Tibial artery (tissue), 4 donors: ENCODE data around the gene FICD.

Source experiments
- DNase-seq, 2 donors: peaks; one replicate each; pipeline ENCODE4 v3.0.0-alpha.2; 2019
- H3K27ac ChIP-seq, 2 donors: fragments of 200-600 bp; sonication (generic) in 1 of 2; 1 replicate in 1 of 2; 2 replicates in 1 of 2; pipeline ENCODE4 v1.5.1; 2018 to 2019; ENCODE audit warnings: mild to moderate bottlenecking in 1 of 2
- H3K27me3 ChIP-seq, 2 donors: fragments of 200-600 bp; sonication (generic) in 1 of 2; one replicate each; pipeline versions ENCODE4 v1.5.1 to v1.6.0; 2016 to 2019
- H3K36me3 ChIP-seq, 3 donors: fragments of 200-600 bp; sonication (generic) in 2 of 3; one replicate each; pipeline ENCODE4 v1.5.1; 2016 to 2019; ENCODE audit warnings: mild to moderate bottlenecking in 2 of 3
- H3K4me1 ChIP-seq, 4 donors: fragments of 200-600 bp; sonication (generic) in 2 of 4; 1 replicate in 3 of 4; 2 replicates in 1 of 4; pipeline ENCODE4 v1.5.1; 2016 to 2019
- H3K4me3 ChIP-seq, 2 donors: fragments of 200-600 bp; sonication (generic) in 1 of 2; 1 replicate in 1 of 2; 2 replicates in 1 of 2; pipeline ENCODE4 v1.5.1; 2018 to 2019; ENCODE audit warnings: mild to moderate bottlenecking in 2 of 2
- H3K9me3 ChIP-seq, 3 donors: fragments of 200-600 bp; sonication (generic) in 1 of 3; one replicate each; pipeline ENCODE4 v1.5.1; 2016 to 2019
- intact Hi-C: fragments of 100-400 bp; cut with DNase I; formaldehyde crosslinking; loops from one replicate; pipeline ENCODE4 v1.15.0; 2023; ENCODE audit warnings: low total_unique reads
- TF ChIP-seq, protein P1 (sequence below), 2 experiments: fragments of 200-600 bp in 1 of 2; fragments of 450-650 bp in 1 of 2; IDR thresholded peaks; one replicate each; pipeline ENCODE4 v1.5.1; 2017 to 2019; ENCODE audit warnings: antibody characterized with exemption in 2 of 2, mild to moderate bottlenecking in 1 of 2, moderate library complexity in 1 of 2

The FICD gene

GRCh38 chr12:108514973-108515814, at the start of gene FICD:
FICD (plus strand) TSS chr12:108515277; CDS start chr12:108516973, 1,696 bp downstream.
- Histone ChIP-seq H3K4me3 (peak within 1 kb of the TSS; percentile 72 to 91), H3K4me1 (peaks cover 0 to 26% (median 18%) of the 10 kb centered on the region in 4 donors), H3K27me3 (no peaks in the 10 kb centered on the region), H3K9me3 (no peaks in the 10 kb centered on the region), H3K27ac (peak within 1 kb of the TSS; percentile 53 to 79), H3K36me3 (peaks cover 23 to 34% (median 23%) of the 10 kb centered on the region in 3 donors)
- TF ChIP-seq, protein P1, sequence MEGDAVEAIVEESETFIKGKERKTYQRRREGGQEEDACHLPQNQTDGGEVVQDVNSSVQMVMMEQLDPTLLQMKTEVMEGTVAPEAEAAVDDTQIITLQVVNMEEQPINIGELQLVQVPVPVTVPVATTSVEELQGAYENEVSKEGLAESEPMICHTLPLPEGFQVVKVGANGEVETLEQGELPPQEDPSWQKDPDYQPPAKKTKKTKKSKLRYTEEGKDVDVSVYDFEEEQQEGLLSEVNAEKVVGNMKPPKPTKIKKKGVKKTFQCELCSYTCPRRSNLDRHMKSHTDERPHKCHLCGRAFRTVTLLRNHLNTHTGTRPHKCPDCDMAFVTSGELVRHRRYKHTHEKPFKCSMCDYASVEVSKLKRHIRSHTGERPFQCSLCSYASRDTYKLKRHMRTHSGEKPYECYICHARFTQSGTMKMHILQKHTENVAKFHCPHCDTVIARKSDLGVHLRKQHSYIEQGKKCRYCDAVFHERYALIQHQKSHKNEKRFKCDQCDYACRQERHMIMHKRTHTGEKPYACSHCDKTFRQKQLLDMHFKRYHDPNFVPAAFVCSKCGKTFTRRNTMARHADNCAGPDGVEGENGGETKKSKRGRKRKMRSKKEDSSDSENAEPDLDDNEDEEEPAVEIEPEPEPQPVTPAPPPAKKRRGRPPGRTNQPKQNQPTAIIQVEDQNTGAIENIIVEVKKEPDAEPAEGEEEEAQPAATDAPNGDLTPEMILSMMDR (IDR thresholded peaks at IDR 0.05): no peak
- peak; percentile 100 for DNase-seq
- intact Hi-C loops: loop anchor here (10.0 kb wide), 1 partner anchor 830 kb away; the partner anchor contains the start of gene PWP1

GRCh38 chr12:108465417-108465816, 49.7 kb upstream of the FICD start:
- TF ChIP-seq, protein P1 (IDR thresholded peaks at IDR 0.05): no peak
- intact Hi-C loops: no loop called here
- Histone ChIP-seq H3K27ac (no peak overlapping the region), H3K9me3 (no peaks in the 10 kb centered on the region), H3K27me3 (peaks cover 0 to 43% of the 10 kb centered on the region in 2 donors), H3K4me3 (no peak overlapping the region), H3K36me3 (no peaks in the 10 kb centered on the region), H3K4me1 (no peaks in the 10 kb centered on the region)
- no peak for DNase-seq

DNA sequence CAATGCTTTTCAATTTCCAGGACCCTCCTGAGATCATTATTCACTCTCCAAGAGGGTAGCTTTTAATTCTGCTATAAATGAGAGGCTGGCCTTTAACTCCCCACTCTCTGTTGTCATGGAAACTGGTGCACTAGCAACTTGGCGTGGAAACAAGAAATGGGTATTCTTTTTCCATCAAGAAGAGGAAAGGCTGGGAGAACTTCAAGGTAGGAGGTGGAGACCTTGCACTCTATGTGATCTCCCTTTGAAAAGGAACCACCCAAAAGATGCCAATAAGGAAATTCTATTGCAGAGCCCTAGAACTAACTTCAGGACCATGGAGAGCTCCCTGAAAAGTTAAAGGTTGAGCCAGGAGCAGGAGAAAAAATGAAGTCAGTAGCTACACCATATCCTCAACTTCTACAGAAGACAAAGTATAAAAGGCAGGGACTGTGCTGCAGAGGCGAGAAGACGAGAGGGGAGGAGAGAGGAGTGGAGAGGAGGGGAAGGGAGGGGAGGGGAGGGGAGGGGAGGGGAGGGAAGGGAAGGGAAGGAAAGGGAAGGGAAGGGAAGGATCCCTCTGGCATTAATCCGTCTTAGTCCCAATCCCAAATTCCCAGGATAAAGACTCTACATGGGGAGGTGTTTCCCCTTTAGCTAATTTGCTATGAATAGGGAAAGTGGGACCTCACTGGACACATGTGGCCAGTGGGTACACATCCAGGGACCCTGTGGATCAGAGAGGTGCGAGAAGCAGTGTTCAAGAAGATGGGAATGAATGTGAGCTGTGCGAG, 46.7 kb upstream of the FICD start:
- Histone ChIP-seq H3K36me3 (no peaks in the 10 kb centered on the region), H3K4me3 (no peak overlapping the region), H3K27ac (no peak overlapping the region), H3K4me1 (no peaks in the 10 kb centered on the region), H3K9me3 (no peaks in the 10 kb centered on the region), H3K27me3 (peaks cover 0 to 23% of the 10 kb centered on the region in 2 donors)
- intact Hi-C loops: no loop called here
- DNase-seq: no peak
- TF ChIP-seq, protein P1 (IDR thresholded peaks at IDR 0.05): no peak

GRCh38 chr12:108473400-108474055, 41.5 kb upstream of the FICD start:
- intact Hi-C loops: no loop called here
- H3K36me3 ChIP-seq: no peaks in the 10 kb centered on the region
- H3K4me3 ChIP-seq: no peak overlapping the region
- H3K9me3 ChIP-seq: no peaks in the 10 kb centered on the region
- DNase-seq: no peak
- peaks cover 0 to 2% of the 10 kb centered on the region in 2 donors for H3K27me3 ChIP-seq
- no peak overlapping the region for H3K27ac ChIP-seq
- TF ChIP-seq, protein P1 (IDR thresholded peaks at IDR 0.05): no peak
- no peaks in the 10 kb centered on the region for H3K4me1 ChIP-seq

DNA sequence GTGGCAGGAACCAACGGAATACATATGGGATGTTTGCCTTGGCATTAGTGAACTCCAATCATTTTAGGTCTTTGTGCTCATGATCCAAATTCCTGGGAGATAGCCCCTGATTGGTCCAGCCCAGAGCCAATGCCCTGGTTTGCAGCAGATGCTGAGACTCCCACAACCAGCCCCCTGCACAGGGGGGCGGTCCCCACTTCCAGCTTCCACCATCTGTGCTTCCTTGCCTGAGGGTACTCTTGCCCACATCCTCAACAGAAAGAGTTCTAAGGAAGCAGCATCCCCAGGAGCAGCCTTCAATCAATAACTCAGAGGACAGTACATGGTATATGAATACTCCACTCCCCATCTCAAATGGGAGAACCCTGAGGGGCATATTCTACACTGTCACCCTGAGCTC, 39.7 kb upstream of the FICD start:
- H3K27me3 ChIP-seq: peaks cover 0 to 2% of the 10 kb centered on the region in 2 donors
- H3K4me3 ChIP-seq: no peak overlapping the region
- no peak for DNase-seq
- no peaks in the 10 kb centered on the region for H3K36me3 ChIP-seq
- intact Hi-C loops: no loop called here
- H3K4me1 ChIP-seq: no peaks in the 10 kb centered on the region
- TF ChIP-seq, protein P1 (IDR thresholded peaks at IDR 0.05): no peak
- H3K9me3 ChIP-seq: no peaks in the 10 kb centered on the region
- H3K27ac ChIP-seq: no peak overlapping the region
